Mesothelial cell of epicardium (in vitro differentiated cells): ENCODE data around the gene FBXO36. TPM values are rescaled to one million over a fixed set of nuclear protein-coding genes. Genes with fewer than 3 reads are reported as not detected.

Experiments used
- DNase-seq, 2 experiments: peaks; one replicate each; pipeline ENCODE4 v3.0.0; 2021; ENCODE audit warnings: low spot score in 2 of 2; ENCODE audit not compliant: unreplicated experiment in 2 of 2
- H3K27ac Mint-ChIP-seq: 2 replicates; pipeline ENCODE4 v1.8.0; 2021; ENCODE audit warnings: mixed read lengths
- H3K27me3 Mint-ChIP-seq: 2 replicates; pipeline ENCODE4 v1.8.0; 2021; ENCODE audit warnings: low read depth, mixed read lengths
- H3K36me3 Mint-ChIP-seq: 2 replicates; pipeline ENCODE4 v1.8.0; 2021; ENCODE audit warnings: mixed read lengths
- H3K4me1 Mint-ChIP-seq: 2 replicates; pipeline ENCODE4 v1.8.0; 2021; ENCODE audit warnings: mixed read lengths
- H3K4me3 Mint-ChIP-seq: 2 replicates; pipeline ENCODE4 v1.8.0; 2021; ENCODE audit warnings: mild to moderate bottlenecking, moderate library complexity, mixed read lengths
- H3K9me3 Mint-ChIP-seq: 2 replicates; pipeline ENCODE4 v1.8.0; 2021; ENCODE audit warnings: mixed read lengths
- total RNA-seq: library from RNA; stranded (reverse); gene quantifications from 3 replicates; pipeline ENCODE4 v1.2.1, GENCODE V29; 2021
- TF ChIP-seq, protein P1 (sequence below): fragments of 200-600 bp; sonication (generic); IDR thresholded peaks from one replicate; pipeline ENCODE4 v1.5.0; 2021; ENCODE audit warnings: antibody characterized with exemption; ENCODE audit not compliant: unreplicated experiment

FBXO36 gene, protein sequence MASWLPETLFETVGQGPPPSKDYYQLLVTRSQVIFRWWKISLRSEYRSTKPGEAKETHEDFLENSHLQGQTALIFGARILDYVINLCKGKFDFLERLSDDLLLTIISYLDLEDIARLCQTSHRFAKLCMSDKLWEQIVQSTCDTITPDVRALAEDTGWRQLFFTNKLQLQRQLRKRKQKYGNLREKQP
- total RNA-seq: 5.1 to 6.2 TPM (median 5.5 TPM) in 3 replicates

DNA sequence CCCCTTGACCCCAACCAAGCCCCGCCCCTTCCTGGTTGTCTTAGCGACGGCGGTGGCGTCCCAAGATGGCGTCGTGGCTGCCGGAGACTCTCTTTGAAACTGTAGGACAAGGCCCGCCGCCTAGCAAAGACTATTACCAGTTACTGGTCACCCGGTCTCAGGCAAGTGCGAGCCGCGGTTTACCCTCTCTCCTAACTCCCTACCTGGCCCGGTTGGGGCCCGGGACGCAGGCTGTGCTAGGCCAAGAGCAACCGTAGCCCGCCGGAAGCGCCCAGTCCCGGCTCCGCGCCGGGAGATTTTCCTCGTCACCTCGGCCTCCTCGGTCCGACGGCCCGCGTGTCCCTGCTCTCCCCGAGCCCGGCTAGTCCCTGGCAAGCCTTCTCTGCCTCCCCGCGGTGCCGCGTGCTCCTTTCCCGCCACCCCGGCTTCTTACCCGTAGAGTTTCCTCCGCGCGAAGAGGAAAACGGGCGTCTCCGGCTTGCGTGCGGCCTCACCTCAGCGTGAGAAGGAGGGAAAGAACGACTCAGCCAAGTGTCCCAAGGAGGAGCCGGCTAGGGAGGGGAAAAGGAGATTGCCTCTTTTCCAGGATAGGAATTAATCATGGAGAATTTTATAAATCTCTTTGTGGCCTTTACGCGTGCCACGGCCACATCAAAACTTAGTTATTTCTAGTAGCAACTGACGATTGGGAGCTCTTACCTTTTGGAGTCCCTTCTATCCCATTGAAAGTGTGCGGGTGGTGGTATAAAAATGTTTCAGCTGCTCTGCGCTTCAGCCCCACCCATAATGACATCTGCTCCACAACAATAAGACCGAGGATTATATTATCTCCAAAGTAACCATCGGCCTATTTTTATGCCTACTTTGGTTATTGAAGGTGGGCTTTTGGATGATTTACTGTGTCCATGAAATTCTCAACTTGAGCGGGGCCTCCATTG lies at the start of gene FBXO36:
FBXO36 (plus strand) TSS at position 55 of the 938 bp plus-strand sequence; CDS start at position 66, 11 bp downstream.
- peaks cover 1% of the 10 kb centered on the region for H3K27me3 Mint-ChIP-seq
- TF ChIP-seq, protein P1, sequence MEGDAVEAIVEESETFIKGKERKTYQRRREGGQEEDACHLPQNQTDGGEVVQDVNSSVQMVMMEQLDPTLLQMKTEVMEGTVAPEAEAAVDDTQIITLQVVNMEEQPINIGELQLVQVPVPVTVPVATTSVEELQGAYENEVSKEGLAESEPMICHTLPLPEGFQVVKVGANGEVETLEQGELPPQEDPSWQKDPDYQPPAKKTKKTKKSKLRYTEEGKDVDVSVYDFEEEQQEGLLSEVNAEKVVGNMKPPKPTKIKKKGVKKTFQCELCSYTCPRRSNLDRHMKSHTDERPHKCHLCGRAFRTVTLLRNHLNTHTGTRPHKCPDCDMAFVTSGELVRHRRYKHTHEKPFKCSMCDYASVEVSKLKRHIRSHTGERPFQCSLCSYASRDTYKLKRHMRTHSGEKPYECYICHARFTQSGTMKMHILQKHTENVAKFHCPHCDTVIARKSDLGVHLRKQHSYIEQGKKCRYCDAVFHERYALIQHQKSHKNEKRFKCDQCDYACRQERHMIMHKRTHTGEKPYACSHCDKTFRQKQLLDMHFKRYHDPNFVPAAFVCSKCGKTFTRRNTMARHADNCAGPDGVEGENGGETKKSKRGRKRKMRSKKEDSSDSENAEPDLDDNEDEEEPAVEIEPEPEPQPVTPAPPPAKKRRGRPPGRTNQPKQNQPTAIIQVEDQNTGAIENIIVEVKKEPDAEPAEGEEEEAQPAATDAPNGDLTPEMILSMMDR: no peak
- peak within 1 kb of the TSS; percentile 99 for H3K4me3 Mint-ChIP-seq
- no peaks in the 10 kb centered on the region for H3K9me3 Mint-ChIP-seq
- H3K27ac Mint-ChIP-seq: peak within 1 kb of the TSS; percentile 99
- peaks cover 16% of the 10 kb centered on the region for H3K4me1 Mint-ChIP-seq
- peak; percentile 72 to 89 for DNase-seq
- peaks cover 6% of the 10 kb centered on the region for H3K36me3 Mint-ChIP-seq

DNA sequence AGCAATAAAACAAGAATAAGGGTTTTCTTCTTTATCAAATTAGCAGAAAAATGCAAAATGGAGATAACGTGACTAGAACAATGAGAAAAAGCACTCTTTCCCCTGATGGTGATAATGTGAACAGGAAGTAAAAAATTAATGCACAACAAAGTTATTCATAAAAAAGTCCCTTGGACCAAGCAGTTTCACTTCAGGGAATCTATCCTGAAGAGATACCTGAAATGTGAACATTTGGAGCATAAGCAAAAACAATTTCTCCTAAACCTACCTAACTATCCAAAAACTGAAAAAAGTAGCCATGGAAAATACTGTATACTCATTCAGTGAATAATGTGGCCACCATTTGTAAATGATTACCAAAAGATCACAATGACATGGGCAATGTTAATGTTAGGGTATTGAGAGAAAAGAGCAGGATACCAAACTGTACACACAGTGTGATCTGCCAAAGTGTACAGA lies 49.2 kb upstream of the FBXO36 start:
- Mint-ChIP-seq H3K4me1 (peaks cover 12% of the 10 kb centered on the region), H3K36me3 (peaks cover 19% of the 10 kb centered on the region), H3K9me3 (no peaks in the 10 kb centered on the region), H3K4me3 (no peak overlapping the region), H3K27me3 (no peaks in the 10 kb centered on the region), H3K27ac (peak overlapping the region; percentile 75)
- TF ChIP-seq, protein P1: no peak
- DNase-seq: no peak

DNA sequence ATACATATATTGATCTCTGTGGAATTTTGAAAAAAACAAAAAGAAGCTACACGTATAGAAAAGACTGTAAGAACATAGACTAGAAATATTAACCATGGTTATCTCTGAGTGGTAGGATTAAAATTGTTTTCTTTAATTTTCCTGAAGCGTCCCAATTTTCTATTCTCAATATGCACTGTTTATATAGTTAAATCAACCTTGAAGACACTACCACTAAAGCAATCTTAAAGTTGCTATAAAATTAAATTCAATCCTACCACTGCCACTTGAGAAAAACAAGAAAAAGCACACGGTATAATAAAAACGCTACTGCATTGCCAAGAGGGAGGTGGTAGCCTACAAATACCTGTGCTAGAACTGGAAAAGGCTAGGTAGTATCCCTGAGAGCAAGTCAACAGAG lies 47.7 kb upstream of the FBXO36 start:
- peak overlapping the region; percentile 2 for H3K27ac Mint-ChIP-seq
- no peaks in the 10 kb centered on the region for H3K9me3 Mint-ChIP-seq
- no peak overlapping the region for H3K4me3 Mint-ChIP-seq
- H3K36me3 Mint-ChIP-seq: peaks cover 22% of the 10 kb centered on the region
- no peaks in the 10 kb centered on the region for H3K27me3 Mint-ChIP-seq
- DNase-seq: no peak
- TF ChIP-seq, protein P1: no peak
- peaks cover 12% of the 10 kb centered on the region for H3K4me1 Mint-ChIP-seq

DNA sequence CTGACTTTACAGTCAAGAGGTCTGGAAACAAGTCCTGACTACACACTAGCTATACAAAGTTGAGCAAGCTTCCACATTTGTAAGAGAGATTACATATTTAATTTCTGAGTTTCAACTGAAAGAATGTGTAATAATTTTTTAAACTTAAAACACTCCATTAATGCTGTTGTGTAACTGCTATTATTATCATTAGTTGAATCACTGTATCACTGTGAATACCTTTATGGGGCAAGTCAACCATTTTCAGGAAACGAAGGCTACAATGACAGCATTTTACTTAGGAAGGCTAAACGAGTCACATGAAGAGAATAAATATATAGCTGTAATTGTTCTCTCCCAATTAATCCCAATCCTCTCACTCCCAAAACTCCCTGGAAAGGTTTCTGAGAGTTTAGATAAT lies 46.8 kb upstream of the FBXO36 start:
- Mint-ChIP-seq H3K36me3 (peaks cover 16% of the 10 kb centered on the region), H3K27ac (no peak overlapping the region), H3K27me3 (no peaks in the 10 kb centered on the region), H3K4me1 (peaks cover 12% of the 10 kb centered on the region), H3K4me3 (no peak overlapping the region), H3K9me3 (no peaks in the 10 kb centered on the region)
- TF ChIP-seq, protein P1: no peak
- DNase-seq: no peak

DNA sequence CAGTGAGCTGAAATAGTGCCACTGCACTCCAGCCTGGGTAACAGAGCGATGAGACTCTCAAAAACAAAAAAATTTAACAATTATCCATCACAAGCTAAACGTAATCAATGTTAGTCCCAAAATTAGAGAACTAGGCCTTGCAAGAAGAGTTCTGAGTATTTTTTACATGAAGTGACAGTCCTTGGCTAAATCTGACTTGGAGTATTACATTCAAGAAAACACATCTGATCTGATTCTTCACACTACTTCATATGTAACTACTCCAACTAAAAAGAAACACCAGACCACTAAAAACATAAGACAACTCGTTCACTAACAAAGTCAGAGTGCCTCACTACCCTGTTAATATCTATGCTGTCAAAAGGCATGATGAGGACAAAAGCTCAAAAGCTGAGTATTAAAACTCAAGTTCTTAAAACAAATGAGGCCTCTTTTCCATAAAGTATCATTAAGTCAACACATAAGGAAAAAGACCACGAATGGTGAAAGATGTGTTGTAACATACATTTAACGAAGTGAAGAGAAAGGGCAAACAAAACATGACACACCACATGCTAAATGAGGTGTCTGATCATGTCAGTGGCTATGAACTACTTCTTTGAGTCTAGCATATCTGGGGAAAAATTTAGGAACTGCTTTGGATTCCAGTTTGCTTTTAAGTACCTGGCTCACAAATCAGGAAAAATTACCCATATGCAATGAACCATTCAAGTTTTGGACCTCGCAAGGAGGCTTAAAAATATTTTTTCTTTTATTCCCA lies 42.9 kb upstream of the FBXO36 start:
- DNase-seq: no peak
- Mint-ChIP-seq H3K4me3 (no peak overlapping the region), H3K27me3 (no peaks in the 10 kb centered on the region), H3K4me1 (peaks cover 5% of the 10 kb centered on the region), H3K9me3 (no peaks in the 10 kb centered on the region), H3K27ac (no peak overlapping the region), H3K36me3 (peaks cover 10% of the 10 kb centered on the region)
- TF ChIP-seq, protein P1: no peak
